ENCODE data around the gene PRKAR1B. TPM values are rescaled to one million over a fixed set of nuclear protein-coding genes. Genes with fewer than 3 reads are reported as not detected.

Gene PRKAR1B
- polyA plus RNA-seq, 1 of the 3 experiments (the other 2 are of a cell fraction): 63.7 TPM

DNA sequence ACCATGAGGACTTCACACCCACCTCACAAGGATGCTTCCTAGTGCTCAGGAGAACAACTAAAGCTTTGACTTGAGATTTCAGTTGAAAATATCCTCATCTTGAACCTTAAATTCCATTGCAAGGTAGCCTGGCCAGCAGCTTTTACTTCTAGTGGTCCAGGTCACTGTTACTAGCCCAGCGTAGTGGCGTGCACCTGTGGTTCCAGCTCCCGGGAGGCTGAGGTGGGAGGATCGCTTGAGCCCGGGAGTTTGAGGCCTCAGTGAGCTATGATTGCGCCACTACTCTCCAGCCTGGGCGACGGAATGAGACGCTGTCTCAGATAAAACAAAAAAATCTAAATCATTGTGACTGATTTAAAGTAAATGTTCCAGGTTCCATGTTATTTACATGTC is 28.3 kb upstream of the PRKAR1B start:
- no peaks in the 10 kb centered on the region for H3K9me2 ChIP-seq
- no peak for DNase-seq
- TF ChIP-seq JUND (IDR thresholded peaks at IDR 0.05) (no peak), RXRA (IDR thresholded peaks at IDR 0.05; ENCODE audit: borderline replicate concordance, low read depth) (no peak), RFX5 (IDR thresholded peaks at IDR 0.05; ENCODE audit: low read length) (no peak), MXI1 (IDR thresholded peaks at IDR 0.05; ENCODE audit: low read depth, low read length) (no peak), FOXJ3 (CRISPR knock-in tag; IDR thresholded peaks at IDR 0.05) (no peak), MEF2A (IDR thresholded peaks at IDR 0.05; ENCODE audit: borderline replicate concordance, low read depth) (no peak), SMC3 (IDR thresholded peaks at IDR 0.05; ENCODE audit: low read depth, low read length) (no peak), NFIC (IDR thresholded peaks at IDR 0.05; ENCODE audit: borderline replicate concordance) (no peak), FOSL2 (IDR thresholded peaks at IDR 0.05; ENCODE audit: borderline replicate concordance, low read depth) (no peak), NRF1 (IDR thresholded peaks at IDR 0.05; ENCODE audit: low read depth, low read length) (no peak), GABPA (IDR thresholded peaks at IDR 0.05; ENCODE audit: low read depth) (no peak)
- TF ChIP-seq, protein P1, sequence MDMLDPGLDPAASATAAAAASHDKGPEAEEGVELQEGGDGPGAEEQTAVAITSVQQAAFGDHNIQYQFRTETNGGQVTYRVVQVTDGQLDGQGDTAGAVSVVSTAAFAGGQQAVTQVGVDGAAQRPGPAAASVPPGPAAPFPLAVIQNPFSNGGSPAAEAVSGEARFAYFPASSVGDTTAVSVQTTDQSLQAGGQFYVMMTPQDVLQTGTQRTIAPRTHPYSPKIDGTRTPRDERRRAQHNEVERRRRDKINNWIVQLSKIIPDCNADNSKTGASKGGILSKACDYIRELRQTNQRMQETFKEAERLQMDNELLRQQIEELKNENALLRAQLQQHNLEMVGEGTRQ (IDR thresholded peaks at IDR 0.05; ENCODE audit: borderline replicate concordance, low read depth, low read length): no peak
- TF ChIP-seq, protein P2, sequence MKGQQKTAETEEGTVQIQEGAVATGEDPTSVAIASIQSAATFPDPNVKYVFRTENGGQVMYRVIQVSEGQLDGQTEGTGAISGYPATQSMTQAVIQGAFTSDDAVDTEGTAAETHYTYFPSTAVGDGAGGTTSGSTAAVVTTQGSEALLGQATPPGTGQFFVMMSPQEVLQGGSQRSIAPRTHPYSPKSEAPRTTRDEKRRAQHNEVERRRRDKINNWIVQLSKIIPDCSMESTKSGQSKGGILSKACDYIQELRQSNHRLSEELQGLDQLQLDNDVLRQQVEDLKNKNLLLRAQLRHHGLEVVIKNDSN (IDR thresholded peaks at IDR 0.05; ENCODE audit: borderline replicate concordance, low read depth): no peak
- TF ChIP-seq, protein P3, sequence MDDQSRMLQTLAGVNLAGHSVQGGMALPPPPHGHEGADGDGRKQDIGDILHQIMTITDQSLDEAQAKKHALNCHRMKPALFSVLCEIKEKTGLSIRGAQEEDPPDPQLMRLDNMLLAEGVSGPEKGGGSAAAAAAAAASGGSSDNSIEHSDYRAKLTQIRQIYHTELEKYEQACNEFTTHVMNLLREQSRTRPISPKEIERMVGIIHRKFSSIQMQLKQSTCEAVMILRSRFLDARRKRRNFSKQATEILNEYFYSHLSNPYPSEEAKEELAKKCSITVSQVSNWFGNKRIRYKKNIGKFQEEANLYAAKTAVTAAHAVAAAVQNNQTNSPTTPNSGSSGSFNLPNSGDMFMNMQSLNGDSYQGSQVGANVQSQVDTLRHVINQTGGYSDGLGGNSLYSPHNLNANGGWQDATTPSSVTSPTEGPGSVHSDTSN (IDR thresholded peaks at IDR 0.05): no peak
- H4K20me1 ChIP-seq (ENCODE audit: insufficient read depth): no peaks in the 10 kb centered on the region
- no peaks in the 10 kb centered on the region; a peak in 1 of 4 replicates for H3K4me1 ChIP-seq (ENCODE audit: control insufficient read depth in 1 of 2, insufficient read depth in 2 of 2, low read depth in 1 of 2, low read length in 1 of 2)
- H3K27me3 ChIP-seq (ENCODE audit: insufficient read depth): no peaks in the 10 kb centered on the region
- no peak overlapping the region for H3K4me3 ChIP-seq (ENCODE audit: low read depth in 2 of 2, low read length in 1 of 2)
- no peaks in the 10 kb centered on the region for H3F3A ChIP-seq (replicated peaks; ENCODE audit: insufficient read depth)
- H3K79me2 ChIP-seq (ENCODE audit: insufficient read depth): peaks cover 4% of the 10 kb centered on the region; the same call in 1 of the 2 replicates
- no peak overlapping the region for H3K9ac ChIP-seq
- 87% methylated on average over 9 of the region's 9 CpGs for WGBS (ENCODE audit: low lambda C conversion rate)
- no peak overlapping the region for H3K4me2 ChIP-seq
- H3K27ac ChIP-seq (ENCODE audit: low read depth in 2 of 2, low read length in 1 of 2): no peak overlapping the region
- no peaks in the 10 kb centered on the region for H3K9me3 ChIP-seq
- ChIA-PET CTCF (no interaction called here), POLR2A (no interaction called here)
- peaks cover 38 to 65% of the 10 kb centered on the region in 2 experiments for H3K36me3 ChIP-seq (replicated peaks in 1 of 2; ENCODE audit: control insufficient read depth in 1 of 2, insufficient read depth in 2 of 2, low read length in 1 of 2)
- no peak overlapping the region for H2AFZ ChIP-seq (ENCODE audit: low read depth)

DNA sequence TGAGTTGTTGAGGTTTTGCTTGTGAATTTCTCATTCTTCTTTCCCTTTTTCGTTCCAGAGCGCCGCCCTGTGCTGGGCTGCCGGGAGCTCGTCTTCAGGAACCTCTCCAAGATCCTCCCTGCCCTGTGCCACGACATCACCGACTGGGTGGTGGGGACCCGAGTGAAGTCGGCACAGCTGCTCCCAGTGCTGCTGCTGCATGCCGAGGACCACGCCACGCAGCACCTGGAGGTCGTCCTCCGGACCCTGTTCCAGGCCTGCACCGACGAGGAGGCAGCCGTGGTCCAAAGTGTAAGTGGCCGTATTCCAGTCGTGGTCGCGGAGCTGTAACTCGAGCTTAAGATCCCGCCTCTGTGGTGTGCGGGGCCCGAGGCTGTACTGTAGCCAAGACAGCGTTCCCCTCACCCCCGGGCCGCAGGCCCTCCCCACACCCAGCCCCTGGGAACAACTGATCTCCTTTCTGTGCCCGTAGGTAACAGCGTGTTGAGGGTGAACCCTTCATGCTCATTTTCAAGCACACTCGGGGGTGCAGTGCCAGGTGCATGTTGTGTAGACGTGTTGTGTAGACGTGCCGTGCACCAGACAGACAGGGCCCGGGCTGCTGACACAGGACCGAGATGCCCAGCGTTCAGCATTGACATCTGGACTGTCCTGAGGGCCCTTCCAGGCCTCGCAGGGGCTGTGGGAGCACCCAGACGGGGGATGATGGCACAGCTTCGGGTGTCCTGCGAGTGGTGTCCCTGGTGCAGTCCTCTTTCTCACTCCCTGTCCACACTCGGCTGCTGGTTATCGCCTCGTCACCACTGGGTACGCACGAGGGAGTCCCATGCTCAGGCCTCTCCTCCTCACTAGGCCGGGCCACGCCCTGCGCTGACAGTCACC is 27.7 kb upstream of the PRKAR1B start:
- Histone ChIP-seq H3K4me1 (ENCODE audit: control insufficient read depth in 1 of 2, insufficient read depth in 2 of 2, low read depth in 1 of 2, low read length in 1 of 2) (peaks cover 0 to 5% of the 10 kb centered on the region in 2 experiments; a peak in 1 of 4 replicates), H2AFZ (ENCODE audit: low read depth) (no peak overlapping the region), H3K79me2 (ENCODE audit: insufficient read depth) (peaks cover 8% of the 10 kb centered on the region; the same call in 1 of the 2 replicates), H3K9me3 (no peaks in the 10 kb centered on the region), H4K20me1 (ENCODE audit: insufficient read depth) (no peaks in the 10 kb centered on the region), H3K4me3 (ENCODE audit: low read depth in 2 of 2, low read length in 1 of 2) (no peak overlapping the region), H3K27me3 (ENCODE audit: insufficient read depth) (no peaks in the 10 kb centered on the region), H3K36me3 (replicated peaks in 1 of 2; ENCODE audit: control insufficient read depth in 1 of 2, insufficient read depth in 2 of 2, low read length in 1 of 2) (peaks cover 38 to 64% of the 10 kb centered on the region in 2 experiments), H3K4me2 (no peak overlapping the region), H3F3A (replicated peaks; ENCODE audit: insufficient read depth) (no peaks in the 10 kb centered on the region), H3K9ac (no peak overlapping the region), H3K9me2 (no peaks in the 10 kb centered on the region), H3K27ac (ENCODE audit: low read depth in 2 of 2, low read length in 1 of 2) (no peak overlapping the region)
- DNase-seq: no peak
- WGBS (ENCODE audit: low lambda C conversion rate): 95% methylated on average over 47 of the region's 49 CpGs
- POLR2A ChIA-PET: no interaction called here
- CTCF ChIA-PET: interaction anchor here (0.9 to 1.3 kb wide), 2 partner anchors 19 to 118 kb away, joined by 3 to 4 read pairs; no protein-coding TSS in a partner anchor
- TF ChIP-seq CHD2 (IDR thresholded peaks at IDR 0.05; ENCODE audit: low read length, partially characterized antibody): no peak
- no peak for TF ChIP-seq GATA2 (CRISPR knock-in tag; IDR thresholded peaks at IDR 0.05)
- TF ChIP-seq NFIC (IDR thresholded peaks at IDR 0.05; ENCODE audit: borderline replicate concordance): no peak
- no peak for TF ChIP-seq TAF1 (IDR thresholded peaks at IDR 0.05; ENCODE audit: borderline replicate concordance, low read depth, low read length)
- TF ChIP-seq, protein P4, sequence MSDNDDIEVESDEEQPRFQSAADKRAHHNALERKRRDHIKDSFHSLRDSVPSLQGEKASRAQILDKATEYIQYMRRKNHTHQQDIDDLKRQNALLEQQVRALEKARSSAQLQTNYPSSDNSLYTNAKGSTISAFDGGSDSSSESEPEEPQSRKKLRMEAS (IDR thresholded peaks at IDR 0.05; ENCODE audit: low read depth): no peak
- TF ChIP-seq, protein P1 (IDR thresholded peaks at IDR 0.05; ENCODE audit: borderline replicate concordance, low read depth, low read length): no peak
- TF ChIP-seq, protein P5, sequence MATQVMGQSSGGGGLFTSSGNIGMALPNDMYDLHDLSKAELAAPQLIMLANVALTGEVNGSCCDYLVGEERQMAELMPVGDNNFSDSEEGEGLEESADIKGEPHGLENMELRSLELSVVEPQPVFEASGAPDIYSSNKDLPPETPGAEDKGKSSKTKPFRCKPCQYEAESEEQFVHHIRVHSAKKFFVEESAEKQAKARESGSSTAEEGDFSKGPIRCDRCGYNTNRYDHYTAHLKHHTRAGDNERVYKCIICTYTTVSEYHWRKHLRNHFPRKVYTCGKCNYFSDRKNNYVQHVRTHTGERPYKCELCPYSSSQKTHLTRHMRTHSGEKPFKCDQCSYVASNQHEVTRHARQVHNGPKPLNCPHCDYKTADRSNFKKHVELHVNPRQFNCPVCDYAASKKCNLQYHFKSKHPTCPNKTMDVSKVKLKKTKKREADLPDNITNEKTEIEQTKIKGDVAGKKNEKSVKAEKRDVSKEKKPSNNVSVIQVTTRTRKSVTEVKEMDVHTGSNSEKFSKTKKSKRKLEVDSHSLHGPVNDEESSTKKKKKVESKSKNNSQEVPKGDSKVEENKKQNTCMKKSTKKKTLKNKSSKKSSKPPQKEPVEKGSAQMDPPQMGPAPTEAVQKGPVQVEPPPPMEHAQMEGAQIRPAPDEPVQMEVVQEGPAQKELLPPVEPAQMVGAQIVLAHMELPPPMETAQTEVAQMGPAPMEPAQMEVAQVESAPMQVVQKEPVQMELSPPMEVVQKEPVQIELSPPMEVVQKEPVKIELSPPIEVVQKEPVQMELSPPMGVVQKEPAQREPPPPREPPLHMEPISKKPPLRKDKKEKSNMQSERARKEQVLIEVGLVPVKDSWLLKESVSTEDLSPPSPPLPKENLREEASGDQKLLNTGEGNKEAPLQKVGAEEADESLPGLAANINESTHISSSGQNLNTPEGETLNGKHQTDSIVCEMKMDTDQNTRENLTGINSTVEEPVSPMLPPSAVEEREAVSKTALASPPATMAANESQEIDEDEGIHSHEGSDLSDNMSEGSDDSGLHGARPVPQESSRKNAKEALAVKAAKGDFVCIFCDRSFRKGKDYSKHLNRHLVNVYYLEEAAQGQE (IDR thresholded peaks at IDR 0.05; ENCODE audit: low read depth, low read length): no peak
